Jurkat, Clone E6-1 (cell line): ENCODE measurements around the gene TBC1D9B.

Experiments used
- DNase-seq: peaks from one replicate; pipeline ENCODE4 v3.0.0-alpha.2; 2011; ENCODE audit warnings: low read depth, low spot score
- H3K4me3 ChIP-seq: 2 replicates; pipeline ENCODE4 v1.5.1; 2011; ENCODE audit warnings: mild to moderate bottlenecking, low read length, control low read depth, moderate library complexity

TBC1D9B gene

GRCh38 chr5:179829732-179830435 is 77.8 kb downstream of the TBC1D9B start:
- no peak for DNase-seq
- no peak overlapping the region for H3K4me3 ChIP-seq

GRCh38 chr5:179828756-179829421 is 78.8 kb downstream of the TBC1D9B start:
- no peak overlapping the region for H3K4me3 ChIP-seq
- DNase-seq, result no peak

DNA sequence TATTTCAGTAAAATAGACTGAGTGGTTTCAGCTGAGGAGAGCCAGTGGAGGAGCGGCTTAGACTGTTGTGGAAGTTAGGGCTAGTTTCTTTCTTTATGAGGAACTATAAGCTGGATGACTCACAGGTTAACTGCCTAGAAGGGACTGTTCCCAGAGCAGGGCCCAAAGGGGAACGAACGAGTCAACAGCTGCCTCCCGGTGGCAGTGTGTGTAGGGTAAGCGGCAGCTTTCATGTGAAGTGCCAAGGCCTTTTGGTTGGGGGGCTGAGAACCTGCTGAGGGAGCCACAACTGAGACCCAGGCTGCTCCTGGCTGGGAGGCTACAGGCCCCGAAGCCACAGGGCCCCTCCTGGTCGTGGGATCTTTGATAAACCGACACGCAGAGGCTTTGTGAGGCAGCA is 80.0 kb downstream of the TBC1D9B start:
- H3K4me3 ChIP-seq, result peak overlapping the region; percentile 16; the same call in 1 of the 2 replicates
- peak; percentile 87 for DNase-seq

DNA sequence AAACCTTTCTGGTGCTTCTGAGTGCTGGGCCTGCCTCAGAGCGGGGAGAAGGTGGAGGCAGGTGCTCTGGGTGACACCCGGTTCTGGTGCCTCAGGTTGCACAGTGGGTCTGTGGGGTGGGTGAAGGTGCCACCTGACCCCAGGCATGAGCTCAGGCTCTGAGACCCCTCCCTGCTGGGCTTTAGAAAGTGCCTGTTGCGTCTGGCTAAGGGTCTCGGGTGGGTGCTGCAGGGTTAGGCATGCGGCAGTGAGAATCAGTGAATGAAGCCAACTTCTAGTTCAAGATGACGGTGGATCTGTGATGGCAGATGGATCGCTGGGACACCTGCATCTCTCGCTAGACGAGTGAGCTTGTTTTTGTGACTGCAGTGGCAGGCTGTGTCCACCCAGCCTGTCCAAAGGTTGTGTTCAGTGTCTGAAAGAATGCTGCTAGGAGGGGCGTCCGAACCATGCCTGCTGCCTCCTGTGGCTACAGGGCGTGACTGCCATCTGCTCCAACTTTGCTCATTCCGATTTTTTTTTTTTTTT is 82.0 kb downstream of the TBC1D9B start:
- H3K4me3 ChIP-seq, result no peak overlapping the region
- no peak for DNase-seq

GRCh38 chr5:179824745-179825112 is 83.0 kb downstream of the TBC1D9B start:
- no peak for DNase-seq
- no peak overlapping the region for H3K4me3 ChIP-seq

DNA sequence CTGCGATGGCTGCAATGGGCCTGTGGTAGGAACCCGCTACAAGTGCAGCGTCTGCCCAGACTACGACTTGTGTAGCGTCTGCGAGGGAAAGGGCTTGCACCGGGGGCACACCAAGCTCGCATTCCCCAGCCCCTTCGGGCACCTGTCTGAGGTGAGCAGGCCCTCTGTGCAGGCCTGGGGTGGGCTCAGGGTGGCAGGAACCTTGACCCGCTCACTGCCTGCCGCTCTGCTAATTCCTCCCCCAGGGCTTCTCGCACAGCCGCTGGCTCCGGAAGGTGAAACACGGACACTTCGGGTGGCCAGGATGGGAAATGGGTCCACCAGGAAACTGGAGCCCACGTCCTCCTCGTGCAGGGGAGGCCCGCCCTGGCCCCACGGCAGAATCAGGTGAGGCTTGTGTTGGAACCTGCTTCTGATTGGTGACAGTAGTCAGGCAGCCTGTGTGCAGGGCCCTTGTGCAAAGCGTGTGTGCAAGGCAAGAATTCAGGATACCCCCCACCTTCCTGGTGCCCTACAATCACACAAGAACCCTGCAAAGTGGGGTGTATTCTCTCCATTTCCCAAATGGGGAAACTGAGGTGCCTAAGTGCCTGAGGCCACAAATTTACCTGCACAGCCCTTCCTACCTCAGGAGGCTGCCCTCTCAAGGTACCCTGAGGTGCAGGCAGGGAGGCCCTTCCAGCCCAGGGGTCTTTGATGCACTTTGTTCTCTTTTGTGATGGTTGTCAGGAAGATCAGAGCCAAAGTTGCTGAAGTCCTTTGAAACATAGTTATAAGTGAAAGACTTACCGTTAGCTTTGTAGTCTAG is 83.6 kb downstream of the TBC1D9B start:
- H3K4me3 ChIP-seq, result no peak overlapping the region
- no peak for DNase-seq

- H3K4me3 ChIP-seq, result no peak overlapping the region
- DNase-seq, result no peak
Observed at GRCh38 chr5:179822444-179822990, 85.2 kb downstream of the TBC1D9B start.

GRCh38 chr5:179822059-179822432 is 85.7 kb downstream of the TBC1D9B start:
- DNase-seq, result no peak
- peak overlapping the region; percentile 70; the same call in 1 of the 2 replicates for H3K4me3 ChIP-seq

GRCh38 chr5:179821298-179822058 is 86.2 kb downstream of the TBC1D9B start:
- peak; percentile 77 for DNase-seq

DNA sequence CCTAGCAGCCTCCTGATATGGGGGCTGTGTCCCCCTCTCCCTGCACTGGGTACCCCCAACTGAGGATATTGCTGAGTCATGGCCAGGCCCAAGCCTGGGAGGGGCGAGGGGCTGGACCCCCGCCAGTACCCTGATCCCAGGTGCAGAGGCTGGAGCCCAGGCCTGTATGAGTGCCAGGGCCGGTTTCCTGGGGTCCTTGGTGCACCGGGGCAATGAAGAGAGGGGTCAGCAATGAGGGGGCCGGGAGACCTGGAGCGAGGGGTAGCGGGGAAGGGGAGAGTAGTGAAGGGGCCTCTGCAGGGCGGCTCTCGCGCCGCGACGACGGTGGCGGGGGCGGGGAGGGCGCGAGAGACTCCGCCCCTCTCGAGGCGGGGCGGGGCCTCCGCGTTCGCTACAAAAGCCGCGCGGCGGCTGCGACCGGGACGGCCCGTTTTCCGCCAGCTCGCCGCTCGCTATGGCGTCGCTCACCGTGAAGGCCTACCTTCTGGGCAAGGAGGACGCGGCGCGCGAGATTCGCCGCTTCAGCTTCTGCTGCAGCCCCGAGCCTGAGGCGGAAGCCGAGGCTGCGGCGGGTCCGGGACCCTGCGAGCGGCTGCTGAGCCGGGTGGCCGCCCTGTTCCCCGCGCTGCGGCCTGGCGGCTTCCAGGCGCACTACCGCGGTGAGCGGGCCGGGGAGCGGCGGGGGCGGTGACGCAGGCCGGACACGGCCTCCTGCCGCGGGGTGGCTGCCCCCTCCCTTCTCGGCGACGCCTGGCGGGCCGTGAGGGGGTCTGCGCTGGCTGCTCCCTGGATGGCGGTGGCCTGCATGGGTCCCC is 87.0 kb downstream of the TBC1D9B start, which contains the start of gene SQSTM1:
TSS of gene SQSTM1 (plus strand) at position 423 of the 815 bp plus-strand sequence. CDS start at position 455, 32 bp downstream.
- H3K4me3 ChIP-seq, result peak within 1 kb of the TSS; percentile 70
- DNase-seq, result peak; percentile 55

More at GRCh38 chr5:179821298-179822058, 86.2 kb downstream of the TBC1D9B start:
- peak overlapping the region; percentile 70 for H3K4me3 ChIP-seq

- peak overlapping the region; percentile 70 for H3K4me3 ChIP-seq
- DNase-seq, result no peak
Observed at GRCh38 chr5:179820127-179820482, 87.6 kb downstream of the TBC1D9B start.

DNA sequence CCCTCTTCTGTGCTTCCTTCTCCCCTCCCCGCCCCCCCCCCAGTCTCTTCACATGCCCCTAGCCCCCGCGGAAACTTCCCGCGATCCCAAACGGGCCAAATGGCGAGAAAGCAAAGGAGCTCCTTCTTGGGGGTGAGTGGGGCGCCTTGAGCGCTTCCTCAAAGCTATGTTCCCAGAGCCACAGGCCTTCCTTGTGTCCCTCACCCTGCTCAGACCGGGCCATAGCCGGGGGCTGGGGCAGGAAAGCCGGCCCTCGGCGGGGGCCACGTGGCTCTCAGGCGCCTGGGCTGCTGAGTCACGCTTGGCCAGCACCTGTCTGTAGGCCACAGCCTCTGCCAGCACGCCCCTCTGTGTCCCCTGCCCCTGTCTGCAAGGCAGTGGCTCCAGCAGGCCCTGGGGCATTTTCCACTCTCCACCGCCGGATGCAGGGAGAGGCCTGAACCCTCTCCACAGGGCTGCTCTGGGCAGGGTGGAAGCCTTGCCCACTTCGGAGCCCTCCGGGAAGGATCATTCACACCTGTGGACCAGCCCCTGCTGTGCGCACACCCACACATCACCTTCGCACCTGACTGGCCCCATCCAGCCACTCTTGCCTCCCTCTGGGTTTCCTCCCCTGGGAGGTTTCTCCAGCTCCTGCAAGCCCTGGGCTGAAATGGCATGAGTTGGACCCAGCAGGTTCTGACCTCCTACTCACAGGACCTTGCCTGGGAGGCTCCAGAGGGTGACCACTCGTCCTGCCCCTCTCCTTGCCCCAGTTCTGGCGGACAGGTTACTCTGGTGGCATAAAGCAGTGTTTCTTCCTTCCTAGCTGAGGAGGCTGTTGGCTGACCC is 88.2 kb downstream of the TBC1D9B start:
- no peak for DNase-seq
- H3K4me3 ChIP-seq, result no peak overlapping the region

DNA sequence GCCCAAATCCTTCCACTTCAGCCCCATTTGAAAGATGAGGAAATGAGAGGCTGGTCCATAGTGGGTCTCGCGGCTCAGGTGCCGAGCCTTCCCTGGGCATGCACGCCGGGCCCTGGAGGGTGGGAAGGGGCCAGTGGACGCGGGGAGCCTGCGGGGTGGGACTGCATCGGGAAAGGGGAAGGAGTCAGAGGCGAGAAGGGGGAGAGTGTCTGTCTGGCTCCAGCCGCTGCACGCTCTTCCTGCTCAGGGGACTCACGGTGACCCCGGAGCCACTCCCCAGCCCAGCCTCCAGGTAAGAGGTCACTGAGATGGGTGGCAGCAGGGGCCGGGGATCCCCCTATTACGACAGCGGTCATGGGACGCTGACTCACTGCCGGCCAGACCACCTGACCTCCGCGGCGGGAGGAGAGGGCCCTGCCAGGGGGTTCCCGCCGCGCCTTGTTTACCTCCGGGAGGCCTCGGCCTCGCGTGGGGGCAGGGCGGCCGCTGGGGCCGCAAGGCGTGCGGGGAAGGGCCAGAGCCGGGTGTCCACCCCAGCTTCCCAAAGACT is 88.9 kb downstream of the TBC1D9B start:
- H3K4me3 ChIP-seq, result no peak overlapping the region
- DNase-seq, result no peak

DNA sequence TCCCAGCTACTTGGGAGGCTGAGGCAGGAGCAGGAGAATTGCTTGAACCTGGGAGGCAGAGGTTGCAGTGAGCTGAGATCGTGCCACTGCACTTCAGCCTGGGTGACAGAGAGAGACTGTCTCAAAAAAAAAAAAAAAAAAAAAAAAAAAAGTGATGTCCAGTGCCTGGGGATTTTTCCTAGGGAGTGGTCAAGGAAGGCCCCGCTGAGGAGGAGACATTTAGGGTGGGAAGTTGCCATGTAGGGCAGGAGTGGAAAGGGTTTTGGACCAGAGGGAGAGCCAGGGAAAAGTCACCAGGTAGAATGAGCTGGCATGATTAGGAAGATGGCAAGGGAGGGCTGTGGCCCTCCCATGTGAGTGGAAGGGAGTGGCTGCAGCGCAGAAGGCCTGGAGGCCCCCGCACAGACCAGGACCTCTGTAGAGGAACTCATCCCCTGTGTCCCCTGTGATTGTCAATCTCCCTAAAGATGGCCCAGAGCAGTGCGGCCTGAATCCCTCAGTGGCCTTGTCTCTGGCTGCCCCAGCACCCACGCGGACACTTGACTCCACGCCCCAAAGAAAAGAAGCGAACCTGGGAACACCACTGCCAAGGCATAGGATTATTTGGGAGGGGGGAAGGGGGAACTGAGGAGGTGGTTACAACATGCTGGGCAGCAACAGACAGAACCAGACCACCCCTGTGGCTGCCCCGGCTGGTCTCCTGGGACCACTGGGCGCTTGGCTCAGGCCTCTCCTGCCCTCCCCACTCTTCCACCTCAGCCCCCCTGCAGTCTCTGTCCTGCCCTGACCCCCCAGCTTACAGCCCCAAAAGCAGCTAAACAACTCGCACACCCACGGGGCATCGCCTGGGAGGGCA is 89.6 kb downstream of the TBC1D9B start:
- H3K4me3 ChIP-seq, result no peak overlapping the region
- DNase-seq, result no peak

- H3K4me3 ChIP-seq, result no peak overlapping the region
- DNase-seq, result no peak
Observed at GRCh38 chr5:179817470-179817840, 90.2 kb downstream of the TBC1D9B start.
